GM12875 (cell line): ENCODE measurements around the gene KIAA1755.

Experiments
- H3K4me3 ChIP-seq: one replicate; pipeline ENCODE4 v1.5.1; 2011; ENCODE audit warnings: low read depth, low read length, control low read depth
- TF ChIP-seq, protein P1 (sequence below): IDR thresholded peaks from 2 replicates; pipeline ENCODE4 v1.5.1; 2011; ENCODE audit warnings: low read depth, mild to moderate bottlenecking, control low read depth, inconsistent platforms, low read length, moderate library complexity, borderline replicate concordance; ENCODE audit not compliant: insufficient read depth

Gene KIAA1755

DNA sequence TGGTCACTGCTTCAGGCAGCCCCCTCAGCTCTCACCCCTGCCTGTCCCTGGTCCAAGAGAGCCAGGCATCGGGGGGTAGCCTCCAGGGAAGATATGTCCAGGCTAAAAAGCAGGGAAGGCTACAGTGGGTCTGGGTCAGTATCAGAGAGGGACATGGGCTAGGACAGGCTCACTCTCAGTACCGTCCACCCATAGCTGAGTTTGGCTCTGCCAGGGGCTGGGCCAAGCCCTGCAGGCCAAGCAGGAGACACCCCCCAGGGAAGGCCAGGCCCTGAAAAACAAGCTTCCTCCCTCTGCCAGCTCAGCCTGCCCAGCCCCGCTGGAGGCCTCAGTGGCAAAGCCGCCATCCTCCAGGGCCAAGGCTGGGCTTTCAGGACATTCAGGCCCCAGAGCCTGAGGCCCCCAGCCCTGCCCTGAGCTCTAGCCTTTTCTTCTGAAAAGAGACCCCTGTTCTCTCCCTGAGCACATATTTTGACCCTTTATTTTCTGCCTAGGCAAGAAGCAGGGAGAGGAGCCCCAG lies 66.9 kb downstream of the KIAA1755 start:
- TF ChIP-seq, protein P1, sequence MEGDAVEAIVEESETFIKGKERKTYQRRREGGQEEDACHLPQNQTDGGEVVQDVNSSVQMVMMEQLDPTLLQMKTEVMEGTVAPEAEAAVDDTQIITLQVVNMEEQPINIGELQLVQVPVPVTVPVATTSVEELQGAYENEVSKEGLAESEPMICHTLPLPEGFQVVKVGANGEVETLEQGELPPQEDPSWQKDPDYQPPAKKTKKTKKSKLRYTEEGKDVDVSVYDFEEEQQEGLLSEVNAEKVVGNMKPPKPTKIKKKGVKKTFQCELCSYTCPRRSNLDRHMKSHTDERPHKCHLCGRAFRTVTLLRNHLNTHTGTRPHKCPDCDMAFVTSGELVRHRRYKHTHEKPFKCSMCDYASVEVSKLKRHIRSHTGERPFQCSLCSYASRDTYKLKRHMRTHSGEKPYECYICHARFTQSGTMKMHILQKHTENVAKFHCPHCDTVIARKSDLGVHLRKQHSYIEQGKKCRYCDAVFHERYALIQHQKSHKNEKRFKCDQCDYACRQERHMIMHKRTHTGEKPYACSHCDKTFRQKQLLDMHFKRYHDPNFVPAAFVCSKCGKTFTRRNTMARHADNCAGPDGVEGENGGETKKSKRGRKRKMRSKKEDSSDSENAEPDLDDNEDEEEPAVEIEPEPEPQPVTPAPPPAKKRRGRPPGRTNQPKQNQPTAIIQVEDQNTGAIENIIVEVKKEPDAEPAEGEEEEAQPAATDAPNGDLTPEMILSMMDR, result no peak
- H3K4me3 ChIP-seq, result no peak overlapping the region

DNA sequence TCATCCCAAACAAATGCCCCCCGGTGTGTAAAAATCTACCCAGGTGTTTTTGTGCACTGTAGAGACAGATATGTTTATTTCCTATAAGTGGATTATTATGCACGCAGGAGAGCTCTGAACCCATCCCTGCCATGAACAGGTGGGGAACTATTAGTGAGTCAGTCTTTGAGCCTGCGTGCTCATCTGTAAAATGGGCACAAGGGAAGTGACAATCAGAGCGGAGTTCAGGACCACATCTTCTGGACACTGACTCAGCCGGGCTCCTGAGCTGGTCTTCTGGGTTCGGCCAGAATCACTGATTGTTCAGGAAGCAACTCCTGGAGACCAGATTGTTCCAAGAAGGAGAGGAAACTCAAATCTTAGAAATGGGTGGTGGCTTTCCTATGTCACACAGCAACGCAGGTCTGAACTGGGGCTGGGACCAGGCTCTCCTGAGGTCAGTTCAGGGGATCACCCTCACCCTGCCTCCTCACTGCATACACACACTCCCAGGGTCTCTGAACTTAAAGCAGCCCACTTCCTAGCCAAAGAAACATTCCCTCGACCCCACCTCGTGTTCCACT lies 68.1 kb downstream of the KIAA1755 start:
- TF ChIP-seq, protein P1, result no peak
- no peak overlapping the region for H3K4me3 ChIP-seq

GRCh38 chr20:38191654-38192053 lies 68.9 kb downstream of the KIAA1755 start:
- no peak overlapping the region for H3K4me3 ChIP-seq

DNA sequence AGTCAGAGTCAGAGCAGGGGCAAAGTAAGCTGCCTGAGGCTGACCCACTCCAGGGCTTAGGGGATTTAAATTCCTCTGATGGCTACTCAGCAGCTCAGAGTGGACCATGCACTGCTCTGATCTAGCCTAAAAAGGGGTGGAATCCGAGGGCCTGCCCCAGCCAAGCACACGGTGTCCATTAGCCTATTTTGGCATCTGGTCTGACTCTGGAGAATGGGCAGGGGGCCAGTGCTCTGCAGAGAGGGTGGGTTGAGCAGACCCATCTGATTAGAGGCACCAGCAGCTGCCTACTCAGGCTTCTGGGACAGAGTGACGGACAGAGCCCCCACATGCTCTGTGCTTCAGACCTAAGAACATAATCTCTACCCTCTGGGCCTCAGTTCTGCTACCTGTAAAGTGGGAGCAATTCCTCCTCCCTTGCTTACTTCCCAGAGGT lies 69.6 kb downstream of the KIAA1755 start:
- TF ChIP-seq, protein P1, result no peak

More at GRCh38 chr20:38191654-38192053, 68.9 kb downstream of the KIAA1755 start:
- TF ChIP-seq, protein P1, result no peak

GRCh38 chr20:38190166-38190565 lies 70.4 kb downstream of the KIAA1755 start:
- no peak overlapping the region for H3K4me3 ChIP-seq
- TF ChIP-seq, protein P1, result no peak

More for the DNA sequence above, 69.6 kb downstream of the KIAA1755 start:
- no peak overlapping the region for H3K4me3 ChIP-seq

DNA sequence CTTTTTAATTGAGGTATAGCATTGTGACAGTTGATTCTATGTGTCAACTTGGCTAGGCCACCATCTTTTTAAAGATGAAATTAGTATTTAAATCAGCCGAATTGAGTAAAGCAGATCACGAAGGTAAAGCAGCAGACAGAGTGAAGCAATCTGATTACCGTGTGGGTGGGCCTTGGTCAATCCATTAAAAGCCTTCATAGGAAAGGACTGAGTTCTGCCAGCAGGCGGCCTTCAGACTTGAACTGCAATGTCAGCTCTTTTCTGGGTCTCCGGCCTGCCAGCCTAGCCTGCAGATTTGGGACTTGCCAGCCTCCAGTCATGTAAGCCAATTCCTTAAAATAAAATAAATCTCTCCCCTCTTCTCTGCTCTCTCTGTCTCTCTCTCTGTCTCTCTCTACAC lies 73.0 kb downstream of the KIAA1755 start:
- H3K4me3 ChIP-seq, result no peak overlapping the region
- TF ChIP-seq, protein P1, result no peak

DNA sequence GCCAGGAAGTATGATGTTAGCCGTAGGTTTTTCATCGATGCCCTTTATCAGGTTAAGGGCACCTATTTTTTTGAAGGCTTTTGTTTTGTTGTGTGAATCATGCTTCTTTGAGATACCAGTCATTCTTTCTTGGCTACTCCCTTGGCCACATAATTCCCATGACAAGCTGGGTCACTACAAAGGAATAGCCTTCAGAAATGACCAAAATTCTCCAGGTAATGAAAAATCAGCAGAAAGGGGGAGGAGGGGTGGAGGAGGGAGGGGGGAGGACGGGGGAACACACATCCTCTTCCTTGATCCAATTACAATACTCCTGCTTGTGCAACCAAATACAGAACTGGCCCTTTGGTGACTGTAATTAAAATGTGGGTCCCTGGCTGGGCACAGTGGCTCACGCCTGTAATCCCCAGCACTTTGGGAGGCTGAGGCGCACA lies 73.7 kb downstream of the KIAA1755 start:
- no peak overlapping the region for H3K4me3 ChIP-seq
- TF ChIP-seq, protein P1, result no peak
